NCI-H345 (cell line): ENCODE data around the gene MAP6.

Experiments used
- DNase-seq: peaks from one replicate; lab custom pipeline; 2025; lab: John Stamatoyannopoulos, UW

Gene MAP6

DNA sequence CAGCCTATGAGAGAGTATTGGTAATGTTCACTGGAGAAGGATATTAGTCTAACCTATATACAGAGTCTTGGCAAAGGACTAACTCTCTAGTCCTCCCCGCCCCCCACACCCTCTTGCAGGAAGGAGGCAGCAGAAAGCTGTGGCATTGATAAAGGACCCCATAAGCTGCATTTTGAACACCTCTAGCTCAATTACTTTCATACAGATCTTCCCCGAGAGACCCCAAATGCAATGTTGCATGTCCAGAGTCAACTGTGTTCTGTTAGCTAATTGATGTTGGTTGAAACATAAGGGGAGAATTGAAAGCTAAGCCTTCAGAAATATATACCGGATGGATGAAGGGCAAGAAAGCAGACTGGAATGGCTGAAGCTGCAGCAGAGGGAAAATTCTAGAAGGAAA is 2.8 kb downstream of the MAP6 start:
- no peak for DNase-seq

DNA sequence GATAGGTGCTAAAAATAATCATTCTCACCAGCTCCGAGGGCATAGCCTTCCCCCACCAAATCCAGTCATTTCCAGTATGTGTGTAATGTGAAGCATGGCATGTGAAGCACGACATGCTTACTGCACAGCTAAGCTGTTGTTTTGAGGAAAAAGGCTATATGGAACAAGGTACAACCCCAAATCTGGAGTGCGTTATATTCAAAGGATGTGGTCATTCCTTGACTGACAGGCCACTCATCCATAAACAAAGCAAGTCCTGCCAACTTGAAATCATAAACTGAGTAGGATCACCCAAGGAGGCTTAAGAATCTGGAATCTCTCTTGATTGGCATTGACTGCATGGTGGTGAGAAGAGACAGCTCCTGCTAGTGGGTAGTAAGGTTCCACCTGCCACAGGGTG is 3.7 kb downstream of the MAP6 start:
- no peak for DNase-seq

DNA sequence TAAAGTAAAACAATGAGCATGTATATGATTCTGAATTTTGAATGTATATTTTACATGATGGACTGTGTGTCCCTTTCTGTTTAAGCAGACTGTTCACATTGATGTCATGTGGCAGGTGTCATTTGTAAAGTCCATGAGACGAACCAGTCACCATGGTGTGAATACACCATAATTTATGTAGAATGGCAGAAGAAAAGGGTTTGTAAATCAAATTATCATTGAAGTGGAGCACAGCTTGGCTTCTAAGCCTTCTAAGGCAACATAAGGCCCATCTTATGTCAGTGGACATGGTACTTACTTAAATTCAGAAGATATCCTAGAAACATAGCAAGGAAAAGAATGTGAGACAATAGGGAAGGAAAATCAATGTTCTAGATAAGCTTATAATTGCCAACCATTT is 4.4 kb downstream of the MAP6 start:
- no peak for DNase-seq

DNA sequence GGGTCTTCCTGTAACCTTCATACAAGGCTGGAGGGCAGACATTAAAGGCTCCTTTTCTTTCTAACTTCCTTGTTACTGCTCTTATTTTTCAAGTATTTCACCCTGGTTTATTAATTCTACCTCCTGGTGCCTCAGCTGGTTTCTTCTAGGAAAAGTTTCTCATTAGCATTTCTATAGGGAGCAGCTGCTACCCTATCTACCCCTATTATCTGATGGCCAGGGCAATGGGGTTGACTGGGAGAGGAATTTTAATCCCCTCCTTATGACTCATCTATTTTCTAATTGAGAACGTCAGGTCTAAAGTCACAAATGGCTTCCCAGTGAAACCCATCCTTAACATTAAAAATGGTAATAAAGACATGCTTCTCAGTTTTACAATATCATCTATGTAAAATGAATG is 5.0 kb downstream of the MAP6 start:
- DNase-seq = no peak

DNA sequence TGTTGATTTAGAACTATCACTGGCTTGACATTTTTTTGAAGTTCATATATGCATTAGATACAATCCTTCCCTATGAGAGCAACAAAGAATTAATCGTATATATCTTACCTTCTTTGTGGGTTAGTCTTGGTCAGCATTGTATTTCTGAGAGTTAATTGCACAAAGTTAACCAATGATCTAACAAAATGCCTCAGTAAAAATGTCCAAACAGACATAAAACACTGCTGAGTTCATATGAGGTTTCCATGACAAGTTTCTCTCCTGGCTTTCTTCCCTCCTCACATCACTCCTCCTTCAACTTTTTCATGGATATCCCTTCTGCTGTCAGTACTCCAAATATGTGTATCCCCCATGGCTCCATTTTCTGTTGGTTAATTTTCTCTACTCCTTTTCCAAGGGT is 9.0 kb downstream of the MAP6 start:
- DNase-seq = no peak

DNA sequence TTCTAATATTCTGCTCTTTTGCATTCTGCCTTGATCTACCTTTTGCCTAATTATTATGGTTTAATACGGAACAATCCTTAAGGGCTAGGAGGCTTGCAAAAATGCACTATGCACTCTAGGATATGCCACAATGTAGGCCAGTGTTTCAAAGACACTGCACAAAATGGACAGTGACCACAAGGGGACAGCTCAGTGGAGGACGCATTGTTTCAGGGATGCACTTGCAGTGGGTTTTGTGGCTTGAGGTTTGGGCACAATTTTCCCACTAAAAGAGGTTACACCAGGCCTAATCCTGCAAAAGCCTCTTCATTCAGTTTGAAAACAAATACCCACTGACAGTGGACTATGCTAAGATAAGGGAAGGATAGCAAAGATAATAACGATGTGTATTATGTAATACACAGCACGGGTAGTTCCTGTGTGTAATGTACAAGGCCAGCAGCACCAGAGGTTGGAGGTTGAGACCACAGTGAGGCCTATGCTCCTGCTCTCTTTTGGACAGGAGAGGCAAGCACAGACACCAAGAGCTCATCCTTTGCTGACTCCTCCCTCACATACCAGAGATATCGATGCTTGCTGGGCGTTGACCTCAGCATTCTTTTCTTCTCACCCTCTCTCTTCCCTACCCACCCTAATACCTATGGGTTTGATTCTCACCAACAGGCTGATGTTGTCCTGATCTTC is 12.7 kb downstream of the MAP6 start:
- DNase-seq = no peak

DNA sequence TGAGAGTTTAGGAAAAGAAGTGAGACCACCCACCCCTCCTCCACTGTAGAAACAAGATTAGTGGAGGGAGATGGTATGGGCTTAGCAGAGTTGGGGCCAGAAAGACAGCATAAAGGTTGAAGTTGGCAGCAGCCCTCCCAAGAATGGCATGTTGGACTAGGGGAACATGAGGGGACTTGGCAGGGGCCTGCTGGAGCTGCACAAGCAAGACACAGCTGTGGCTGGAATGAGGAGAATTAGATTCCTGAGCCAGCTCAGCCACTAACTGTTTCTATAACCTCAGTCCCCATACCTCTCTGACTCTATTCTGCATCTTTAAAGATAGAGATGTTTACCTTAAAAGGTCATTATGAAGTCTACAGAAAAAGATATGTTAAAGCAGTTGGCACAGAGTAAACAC is 13.2 kb downstream of the MAP6 start:
- DNase-seq = no peak

DNA sequence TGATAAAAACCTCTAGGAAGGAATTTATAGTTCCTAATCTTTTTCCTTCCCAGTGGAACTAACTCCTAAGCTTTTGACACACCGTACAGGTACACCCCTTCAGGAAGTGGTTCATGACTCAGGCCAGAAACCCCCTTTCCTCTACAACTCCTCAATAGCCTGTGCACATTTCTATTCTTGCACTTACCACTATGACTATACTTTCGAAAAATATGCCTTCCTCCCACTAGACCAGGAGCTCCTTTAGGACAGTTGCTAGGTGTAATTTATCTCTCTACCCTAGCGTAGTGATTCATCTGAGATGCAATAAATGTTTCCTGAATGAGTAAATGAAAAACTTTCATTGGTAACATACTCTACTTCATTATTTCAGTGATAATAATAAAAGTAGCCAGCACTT is 14.5 kb downstream of the MAP6 start:
- no peak for DNase-seq

DNA sequence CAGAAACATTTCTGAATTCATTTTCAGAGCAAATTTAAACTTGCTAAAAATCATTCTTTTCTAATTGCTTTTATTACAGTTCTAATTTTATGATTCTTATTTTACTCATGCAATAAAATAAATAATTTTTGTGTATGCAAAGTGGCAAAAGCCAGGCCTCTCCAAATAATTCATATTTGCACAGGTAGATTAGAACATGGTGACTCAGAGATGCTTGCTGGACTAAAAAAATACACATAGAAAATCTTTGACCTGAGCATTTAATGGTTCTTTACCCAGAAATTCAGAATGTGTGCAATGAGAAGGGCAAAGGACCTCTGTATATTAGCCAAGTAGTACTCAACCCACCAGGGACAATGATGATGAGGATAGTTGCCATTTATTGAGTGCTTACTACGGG is 15.3 kb downstream of the MAP6 start:
- no peak for DNase-seq

DNA sequence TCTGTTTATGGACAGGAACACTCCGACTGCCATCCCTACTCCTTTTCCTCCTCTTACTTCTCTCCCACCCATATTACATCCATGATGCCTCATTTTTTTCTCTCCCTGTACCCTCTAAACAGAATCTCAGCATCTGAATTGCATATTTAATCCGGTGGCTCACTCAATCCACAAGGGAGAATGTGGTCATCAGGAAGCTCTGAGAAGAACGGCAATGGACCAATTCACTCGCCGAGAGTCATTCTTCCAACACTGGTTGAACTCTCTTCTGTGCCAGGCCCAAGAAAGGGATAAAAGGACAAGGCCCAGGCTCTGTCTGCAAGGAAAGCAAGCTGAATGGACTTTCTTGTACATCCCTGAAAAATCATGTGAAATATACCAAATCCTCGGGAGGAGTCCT is 15.9 kb downstream of the MAP6 start:
- no peak for DNase-seq

DNA sequence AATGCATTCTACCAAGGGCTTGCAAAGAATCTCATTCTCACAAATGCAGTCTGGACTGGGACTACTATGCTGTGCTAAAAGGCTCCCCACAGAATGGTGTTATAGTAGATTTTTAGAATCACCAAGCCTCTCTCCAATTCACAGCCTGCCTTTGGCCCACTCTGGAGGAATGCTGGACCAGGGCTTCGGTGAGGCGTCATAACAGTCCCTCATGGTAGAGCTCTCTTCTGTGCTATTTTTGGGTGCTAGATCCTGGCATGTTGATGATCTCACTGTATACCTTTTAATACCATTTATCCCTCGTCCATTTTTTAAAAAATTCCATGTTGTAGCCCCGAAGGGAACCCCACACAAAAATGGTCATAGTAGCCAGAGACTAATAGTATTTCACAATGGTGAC is 17.6 kb downstream of the MAP6 start:
- DNase-seq = no peak

DNA sequence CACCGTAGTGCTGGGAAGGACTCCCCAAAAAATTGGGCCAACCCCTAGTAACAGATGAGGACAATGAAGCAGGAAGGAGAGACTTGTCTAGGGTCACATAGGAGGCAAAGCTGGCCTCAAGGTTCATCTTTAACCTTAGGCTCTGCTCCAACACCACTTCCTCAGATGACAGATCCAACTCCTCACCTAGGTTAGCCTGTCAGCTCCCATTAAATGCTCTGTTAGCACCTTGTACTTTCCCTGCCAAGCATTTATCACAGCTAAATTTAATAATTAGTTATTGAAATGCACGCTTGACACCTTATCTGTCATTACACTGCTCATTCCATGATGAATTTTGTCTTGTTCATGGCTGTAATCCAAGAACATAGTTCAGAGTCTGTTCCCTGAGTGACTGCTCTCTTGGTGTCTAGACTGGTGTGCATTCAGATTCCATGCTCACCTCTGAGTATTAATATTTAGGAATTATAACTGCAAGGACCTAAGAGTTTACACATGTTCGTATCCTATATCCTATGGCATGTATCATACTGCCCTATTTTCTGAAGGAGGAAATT is 18.6 kb downstream of the MAP6 start:
- DNase-seq = no peak

DNA sequence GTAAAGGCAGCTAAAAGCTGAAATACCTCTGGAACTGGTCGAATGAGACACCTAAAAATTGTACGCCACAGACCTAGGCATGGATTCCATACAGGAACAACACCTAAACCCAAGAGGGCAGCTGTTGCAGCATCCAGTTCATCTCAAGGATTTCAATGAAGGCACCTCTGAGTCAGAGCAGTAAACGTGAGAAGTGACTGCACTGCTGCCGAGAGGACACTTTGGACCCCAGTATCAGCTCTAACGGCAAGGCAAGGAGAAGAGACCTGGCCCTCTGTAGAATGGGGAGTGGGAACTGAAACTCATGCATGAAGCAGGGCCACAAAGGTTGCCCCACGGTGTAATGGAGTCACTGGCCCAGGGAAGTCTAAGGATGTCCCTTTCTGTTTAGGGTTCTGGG is 23.9 kb downstream of the MAP6 start:
- DNase-seq = no peak

DNA sequence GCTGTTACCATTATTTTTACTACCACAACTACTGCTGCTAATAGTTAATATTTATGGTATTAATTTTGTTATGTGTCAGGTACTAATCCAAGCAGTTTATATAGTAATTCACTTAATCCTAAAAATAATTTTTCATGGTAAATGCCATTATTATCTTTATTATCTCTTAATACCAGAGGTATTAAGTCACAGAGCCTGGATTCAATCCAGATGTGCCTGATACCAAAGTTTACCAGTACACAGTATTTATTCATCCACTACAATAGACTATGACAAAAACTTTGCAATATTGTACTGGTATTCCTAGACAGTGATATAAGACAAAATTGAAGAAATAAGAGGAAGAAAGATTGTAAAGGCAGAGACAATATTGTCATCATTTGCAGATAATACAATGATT is 24.5 kb downstream of the MAP6 start:
- DNase-seq = no peak

DNA sequence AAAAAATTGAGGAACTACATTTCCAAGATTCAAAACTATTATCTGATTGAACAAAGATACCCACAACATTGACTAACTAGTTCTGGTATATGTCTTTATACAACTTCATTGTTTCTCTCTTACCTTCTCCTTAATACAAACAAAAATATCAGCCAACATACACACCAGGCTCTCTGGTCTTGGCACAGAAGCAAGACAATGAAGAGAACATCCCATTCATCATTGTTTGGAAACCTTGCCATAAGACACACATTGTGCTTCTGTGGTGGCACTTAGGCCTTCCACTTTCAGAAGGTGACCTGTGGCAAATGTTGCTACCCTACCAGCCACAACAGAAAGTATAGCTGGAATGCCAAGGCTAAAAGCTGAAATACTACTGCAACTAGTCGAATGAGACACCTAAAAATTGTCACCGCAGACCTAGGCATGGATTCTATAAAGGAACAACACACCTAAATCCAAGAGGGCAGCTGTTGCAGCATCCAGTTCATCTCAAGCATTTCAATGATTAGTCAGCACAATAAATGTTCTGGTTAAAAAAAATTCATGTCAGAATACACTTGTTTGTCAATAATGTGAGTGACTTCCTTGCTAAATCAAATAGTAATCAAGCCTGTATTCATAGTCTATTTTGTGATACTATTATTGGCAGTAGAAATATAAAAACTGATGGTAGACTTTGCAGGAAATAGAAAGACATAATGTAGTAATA is 26.3 kb downstream of the MAP6 start:
- DNase-seq = no peak

DNA sequence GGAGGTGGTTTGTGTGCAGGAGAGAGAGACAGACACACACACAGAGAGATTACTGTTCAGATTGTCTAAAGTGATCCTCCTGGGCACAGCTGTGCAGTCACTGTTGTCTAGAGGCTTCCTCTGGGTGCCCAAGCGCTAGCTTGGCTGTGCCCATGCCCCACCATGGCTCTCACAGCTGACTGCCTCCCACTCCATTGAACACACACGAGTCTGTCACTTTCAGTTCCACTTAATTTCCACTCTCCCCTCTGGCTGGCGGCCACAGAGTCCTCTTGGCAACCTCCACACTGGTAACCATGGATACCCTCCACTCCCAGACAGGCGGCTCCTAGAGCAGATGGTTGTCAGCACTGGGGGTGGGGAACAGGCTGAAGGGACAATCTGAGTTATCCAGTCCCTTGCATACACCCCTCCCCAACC is 29.1 kb downstream of the MAP6 start:
- peak; percentile 93 for DNase-seq

DNA sequence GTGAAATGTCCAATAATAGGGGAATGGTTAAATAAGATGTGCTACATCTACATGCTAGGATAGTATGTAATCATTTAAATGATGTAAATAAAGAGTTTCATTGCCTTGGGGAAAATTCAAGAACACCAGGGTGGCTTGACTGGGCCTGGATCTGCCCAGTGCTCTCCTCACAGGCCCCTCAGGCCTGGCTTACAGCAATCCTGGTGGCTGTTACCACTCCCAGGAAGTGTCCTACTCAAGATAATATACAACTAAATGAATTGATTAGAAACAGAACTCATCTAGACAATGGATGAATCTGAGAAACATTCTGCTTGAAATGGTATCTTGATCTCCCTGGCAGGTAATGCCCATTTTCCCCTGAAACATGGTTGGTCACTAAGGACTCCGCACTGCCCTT is 30.8 kb downstream of the MAP6 start:
- DNase-seq = no peak

DNA sequence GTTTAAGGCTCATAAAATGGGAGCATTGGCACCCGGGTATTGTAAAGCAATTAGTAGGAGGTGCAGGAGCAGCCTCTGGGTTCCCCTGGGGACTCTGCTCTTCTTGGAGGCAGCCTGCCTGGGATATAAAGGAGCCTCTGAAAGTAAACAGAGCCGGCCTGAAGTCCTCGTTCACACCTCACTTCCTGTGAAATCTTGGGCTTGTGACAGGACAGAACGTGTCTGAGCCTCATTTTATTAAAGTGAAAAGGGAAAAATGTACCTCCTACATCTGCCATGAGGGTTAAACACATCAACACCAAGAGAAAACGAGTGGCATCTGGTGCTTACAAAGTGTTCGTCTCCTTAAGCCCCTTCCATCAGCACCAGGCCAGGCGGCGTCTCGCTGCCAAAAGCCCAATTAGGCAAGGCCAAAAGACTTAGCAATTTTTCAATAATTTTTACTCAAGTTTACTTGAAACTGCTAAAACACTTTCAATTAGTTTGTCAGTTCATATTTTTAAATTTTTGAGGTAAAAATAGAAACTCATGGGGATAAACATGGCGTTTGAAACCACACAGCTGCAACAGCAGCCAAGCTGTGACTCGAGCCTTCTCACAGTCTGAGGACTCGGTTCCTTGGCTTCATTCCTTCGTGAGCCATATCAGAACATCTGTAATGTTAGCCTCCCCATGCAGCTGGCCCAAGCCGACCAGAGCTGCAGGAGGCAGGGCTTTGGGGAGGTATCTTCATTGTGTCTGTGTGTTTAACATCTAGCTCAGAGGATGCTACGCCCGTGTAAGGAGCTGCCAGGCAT is 33.6 kb downstream of the MAP6 start:
- no peak for DNase-seq

DNA sequence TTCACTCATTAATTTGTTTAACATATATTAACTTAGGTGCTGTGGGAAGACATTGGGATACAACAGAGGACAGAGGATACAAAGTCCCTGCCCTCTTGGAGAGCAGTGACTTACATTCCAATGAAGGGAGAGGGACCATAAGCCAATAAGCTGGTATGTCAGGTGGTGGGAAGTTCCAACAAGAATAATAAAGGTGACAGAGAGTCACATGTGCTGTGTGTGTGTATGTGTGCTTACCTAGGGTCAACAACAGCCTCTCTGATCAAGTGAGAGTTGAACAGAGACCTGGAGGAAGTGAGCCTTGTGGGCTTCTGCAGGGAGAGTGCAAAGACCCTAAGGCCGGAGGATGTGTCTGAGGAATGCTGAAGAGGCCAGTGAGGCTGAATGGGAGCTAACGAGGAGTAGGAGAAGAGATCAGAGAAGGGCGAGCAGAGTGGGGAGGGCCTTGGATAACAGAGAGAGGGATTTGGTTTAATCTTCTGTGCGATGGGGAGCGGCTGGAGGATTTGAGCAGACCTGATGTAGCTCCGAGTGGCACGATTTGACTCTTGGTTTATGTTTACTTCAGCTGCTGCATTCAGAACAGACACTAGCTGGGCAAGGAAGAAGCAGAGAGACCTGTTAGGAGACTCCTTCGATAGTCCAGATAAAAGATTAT is 35.3 kb downstream of the MAP6 start:
- no peak for DNase-seq

DNA sequence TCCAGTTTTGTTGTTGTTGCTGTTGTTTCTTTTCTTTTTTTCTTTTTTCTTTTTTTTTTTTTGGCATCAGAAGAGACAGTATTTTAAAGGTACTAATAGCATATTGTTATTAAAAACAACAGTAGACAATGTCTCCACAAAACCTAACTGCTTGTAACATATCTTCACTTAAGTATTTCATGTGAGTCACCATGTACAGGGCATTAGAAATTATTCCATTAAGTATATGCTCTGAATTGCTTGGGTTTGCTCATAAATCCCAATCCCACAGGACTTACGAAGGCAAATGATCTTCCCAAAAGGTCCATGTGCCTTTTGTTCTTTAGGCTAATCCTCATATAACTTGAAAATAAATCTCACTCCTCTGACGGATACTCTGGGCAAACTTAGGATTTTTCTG is 35.9 kb downstream of the MAP6 start:
- no peak for DNase-seq

DNA sequence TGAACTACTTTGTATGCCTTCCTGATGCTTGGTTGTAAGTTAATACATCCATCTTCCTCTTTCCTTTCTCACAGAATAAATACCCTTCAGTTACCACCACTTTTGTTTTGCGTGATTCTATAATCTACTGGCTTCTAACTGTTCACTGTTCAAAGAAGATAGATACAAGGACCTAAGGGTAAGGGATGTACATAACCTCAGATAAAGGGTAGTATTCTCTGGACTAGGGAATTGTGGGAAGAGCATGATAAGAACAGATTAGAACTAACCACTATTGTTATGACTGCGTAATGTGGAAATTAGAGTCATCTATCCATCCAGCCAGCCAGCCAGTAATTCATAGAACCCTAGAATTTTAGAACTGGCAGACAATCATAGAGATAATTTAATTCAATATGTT is 36.4 kb downstream of the MAP6 start:
- DNase-seq = no peak

DNA sequence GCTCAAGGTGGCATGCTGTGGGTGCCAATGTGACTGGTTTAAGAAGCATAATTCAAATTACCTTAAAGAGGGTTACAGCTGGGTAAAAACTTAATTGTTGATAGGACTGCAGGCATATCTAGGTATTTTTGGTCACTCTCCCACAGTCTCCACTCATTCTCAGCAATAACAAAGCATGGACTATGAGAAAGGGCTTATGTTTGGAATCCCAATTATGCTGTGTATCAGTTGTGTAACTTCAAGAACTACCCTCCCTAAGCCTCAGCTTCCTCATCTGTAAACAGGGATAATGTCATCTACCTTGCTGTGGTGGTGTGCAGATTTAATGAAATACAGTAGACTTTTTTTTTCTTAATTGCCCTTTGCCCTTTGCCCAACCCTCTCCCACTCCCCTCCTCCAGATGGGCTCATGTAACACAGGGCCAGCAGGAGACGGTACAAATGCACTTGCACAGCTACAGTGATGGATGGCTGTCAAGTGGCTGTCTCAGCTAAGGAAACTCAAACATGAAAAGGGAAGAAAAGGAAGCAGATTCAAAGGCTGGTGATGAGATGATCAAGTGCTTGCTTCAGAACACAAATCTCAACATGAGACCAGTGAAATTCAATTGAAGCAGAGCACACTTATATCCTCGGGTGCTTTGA is 37.6 kb downstream of the MAP6 start:
- no peak for DNase-seq
